Activated T-helper 1 cell treated with anti-CD3 and anti-CD28 coated beads, Interleukin-12 subunit alpha, Interleukin-12 subunit beta, Interleukin-2, Interleukin-4 antibody, amounts not matched to agents 30 ng/mL and 10 ng/mL and 1 ng/mL, durations not matched to agents 14 hours and 24 hours and 36 hours (primary cell): Measurements from ENCODE around the gene MT1G. TPM values are rescaled to one million over a fixed set of nuclear protein-coding genes. Genes with fewer than 3 reads are reported as not detected.

Source experiments
- DNase-seq: peaks from one replicate; pipeline ENCODE4 v3.0.0; 2021; ENCODE audit warnings: low spot score
- H3K27ac Mint-ChIP-seq: one replicate; pipeline ENCODE4 v1.8.0; 2021; ENCODE audit warnings: mild to moderate bottlenecking, mixed read lengths
- H3K27me3 Mint-ChIP-seq: one replicate; pipeline ENCODE4 v1.8.0; 2022; ENCODE audit warnings: mild to moderate bottlenecking, moderate library complexity, mixed read lengths; ENCODE audit not compliant: insufficient read depth
- H3K36me3 Mint-ChIP-seq: one replicate; pipeline ENCODE4 v1.8.0; 2021; ENCODE audit warnings: low read depth, mixed read lengths
- H3K4me1 Mint-ChIP-seq: one replicate; pipeline ENCODE4 v1.8.0; 2021; ENCODE audit warnings: low read depth, mixed read lengths
- H3K4me3 Mint-ChIP-seq: one replicate; pipeline ENCODE4 v1.8.0; 2021; ENCODE audit warnings: mild to moderate bottlenecking, moderate library complexity, mixed read lengths
- H3K9me3 Mint-ChIP-seq: one replicate; pipeline ENCODE4 v1.8.0; 2021; ENCODE audit warnings: mixed read lengths
- intact Hi-C: fragments of 100-400 bp; cut with micrococcal nuclease; formaldehyde crosslinking; loops from one replicate; pipeline ENCODE4 v1.15.1; 2024
- total RNA-seq: library from RNA; stranded (reverse); gene quantifications from 2 replicates; pipeline ENCODE4 v1.2.3, GENCODE V29; 2022

Gene MT1G
- total RNA-seq, 1 donor from 2014 or later: 29.1 TPM

GRCh38 chr16:56649820-56650219 is 18.0 kb downstream of the MT1G start:
- intact Hi-C loops: no loop called here
- no peaks in the 10 kb centered on the region for H3K9me3 Mint-ChIP-seq
- H3K4me3 Mint-ChIP-seq: no peak overlapping the region
- H3K27ac Mint-ChIP-seq: no peak overlapping the region
- peaks cover 43% of the 10 kb centered on the region for H3K27me3 Mint-ChIP-seq
- peaks cover 1% of the 10 kb centered on the region for H3K36me3 Mint-ChIP-seq
- peaks cover under 1% of the 10 kb centered on the region for H3K4me1 Mint-ChIP-seq
- DNase-seq: no peak

GRCh38 chr16:56649271-56649670 is 18.6 kb downstream of the MT1G start:
- DNase-seq: no peak
- Mint-ChIP-seq H3K27me3 (peaks cover 42% of the 10 kb centered on the region), H3K4me1 (peaks cover 2% of the 10 kb centered on the region), H3K27ac (no peak overlapping the region), H3K9me3 (no peaks in the 10 kb centered on the region), H3K4me3 (no peak overlapping the region), H3K36me3 (peaks cover 1% of the 10 kb centered on the region)
- intact Hi-C loops: no loop called here

- peaks cover 15% of the 10 kb centered on the region for H3K4me1 Mint-ChIP-seq
- no peak overlapping the region for H3K4me3 Mint-ChIP-seq
- H3K27ac Mint-ChIP-seq: no peak overlapping the region
- no peak for DNase-seq
- no peaks in the 10 kb centered on the region for H3K9me3 Mint-ChIP-seq
- H3K36me3 Mint-ChIP-seq: peaks cover 1% of the 10 kb centered on the region
- H3K27me3 Mint-ChIP-seq: peaks cover 44% of the 10 kb centered on the region
- intact Hi-C loops: no loop called here
Observed at GRCh38 chr16:56647641-56648431, 20.0 kb downstream of the MT1G start.

GRCh38 chr16:56645838-56646237 is 22.0 kb downstream of the MT1G start:
- no peaks in the 10 kb centered on the region for H3K36me3 Mint-ChIP-seq
- peaks cover 25% of the 10 kb centered on the region for H3K4me1 Mint-ChIP-seq
- no peak for DNase-seq
- peaks cover 38% of the 10 kb centered on the region for H3K27me3 Mint-ChIP-seq
- H3K27ac Mint-ChIP-seq: no peak overlapping the region
- intact Hi-C loops: no loop called here
- no peak overlapping the region for H3K4me3 Mint-ChIP-seq
- no peaks in the 10 kb centered on the region for H3K9me3 Mint-ChIP-seq

GRCh38 chr16:56645311-56645710 is 22.6 kb downstream of the MT1G start:
- H3K4me1 Mint-ChIP-seq: peaks cover 25% of the 10 kb centered on the region
- no peak for DNase-seq
- no peak overlapping the region for H3K4me3 Mint-ChIP-seq
- no peaks in the 10 kb centered on the region for H3K9me3 Mint-ChIP-seq
- peaks cover 43% of the 10 kb centered on the region for H3K27me3 Mint-ChIP-seq
- no peaks in the 10 kb centered on the region for H3K36me3 Mint-ChIP-seq
- H3K27ac Mint-ChIP-seq: no peak overlapping the region
- intact Hi-C loops: no loop called here

GRCh38 chr16:56643833-56644232 is 24.0 kb downstream of the MT1G start:
- intact Hi-C loops: loop anchor here (1.0 to 2.0 kb wide), 7 partner anchors 13 to 67 kb away; partner anchors contain the start of genes MT1E, MT1F, MT1X and MT2A
- Mint-ChIP-seq H3K27ac (no peak overlapping the region), H3K27me3 (peaks cover 54% of the 10 kb centered on the region), H3K4me3 (peak overlapping the region; percentile 70), H3K4me1 (peaks cover 25% of the 10 kb centered on the region), H3K9me3 (no peaks in the 10 kb centered on the region), H3K36me3 (no peaks in the 10 kb centered on the region)
- no peak for DNase-seq

GRCh38 chr16:56643080-56643778 is 24.6 kb downstream of the MT1G start:
- Mint-ChIP-seq H3K27me3 (peaks cover 52% of the 10 kb centered on the region), H3K4me3 (peak overlapping the region; percentile 70), H3K27ac (no peak overlapping the region), H3K4me1 (peaks cover 25% of the 10 kb centered on the region), H3K9me3 (no peaks in the 10 kb centered on the region), H3K36me3 (no peaks in the 10 kb centered on the region)
- DNase-seq: peak; percentile 75
- intact Hi-C loops: loop anchor here (1.0 to 2.0 kb wide), 7 partner anchors 14 to 66 kb away; partner anchors contain the start of genes MT1E, MT1F, MT1X and MT2A

- Mint-ChIP-seq H3K27me3 (peaks cover 56% of the 10 kb centered on the region), H3K36me3 (no peaks in the 10 kb centered on the region)
- intact Hi-C loops: no loop called here
Observed at GRCh38 chr16:56641166-56641565, 26.7 kb downstream of the MT1G start.

GRCh38 chr16:56640076-56640475 is 27.8 kb downstream of the MT1G start:
- intact Hi-C loops: no loop called here
- no peak for DNase-seq
- Mint-ChIP-seq H3K27me3 (peaks cover 60% of the 10 kb centered on the region), H3K9me3 (no peaks in the 10 kb centered on the region), H3K27ac (no peak overlapping the region), H3K4me3 (no peak overlapping the region), H3K36me3 (no peaks in the 10 kb centered on the region), H3K4me1 (peaks cover 39% of the 10 kb centered on the region)

More at GRCh38 chr16:56641166-56641565, 26.7 kb downstream of the MT1G start:
- DNase-seq: no peak
- H3K4me3 Mint-ChIP-seq: no peak overlapping the region
- H3K27ac Mint-ChIP-seq: no peak overlapping the region
- peaks cover 37% of the 10 kb centered on the region for H3K4me1 Mint-ChIP-seq
- no peaks in the 10 kb centered on the region for H3K9me3 Mint-ChIP-seq

- no peak overlapping the region for H3K27ac Mint-ChIP-seq
- H3K4me1 Mint-ChIP-seq: peaks cover 40% of the 10 kb centered on the region
- intact Hi-C loops: no loop called here
- H3K36me3 Mint-ChIP-seq: no peaks in the 10 kb centered on the region
- no peak overlapping the region for H3K4me3 Mint-ChIP-seq
- H3K27me3 Mint-ChIP-seq: peaks cover 66% of the 10 kb centered on the region
- no peak for DNase-seq
- no peaks in the 10 kb centered on the region for H3K9me3 Mint-ChIP-seq
Observed at GRCh38 chr16:56639045-56639444, 28.8 kb downstream of the MT1G start.

- Mint-ChIP-seq H3K4me3 (peak within 1 kb of the TSS; percentile 78), H3K9me3 (no peaks in the 10 kb centered on the region), H3K27ac (no peak within 1 kb of the TSS), H3K27me3 (peaks cover 71% of the 10 kb centered on the region), H3K36me3 (no peaks in the 10 kb centered on the region), H3K4me1 (peaks cover 32% of the 10 kb centered on the region)
- DNase-seq: no peak
- intact Hi-C loops: no loop called here
Observed at GRCh38 chr16:56637814-56638750, 29.8 kb downstream of the MT1G start, which contains the start of gene MT1A. Gene MT1A (plus strand): TSS chr16:56638666. CDS start chr16:56638739, 73 bp downstream.

GRCh38 chr16:56636616-56637413 is 31.1 kb downstream of the MT1G start:
- no peak for DNase-seq
- Mint-ChIP-seq H3K27me3 (peaks cover 75% of the 10 kb centered on the region), H3K27ac (no peak overlapping the region), H3K4me3 (no peak overlapping the region), H3K4me1 (peaks cover 27% of the 10 kb centered on the region), H3K36me3 (no peaks in the 10 kb centered on the region), H3K9me3 (no peaks in the 10 kb centered on the region)
- intact Hi-C loops: no loop called here
